ENCODE data around the gene FIGLA.
"Not testable (repeated sequence)": the region's sequence is repeated elsewhere in the genome, so short reads cannot be mapped to it uniquely, and the experiment has no call there.

The FIGLA gene

DNA sequence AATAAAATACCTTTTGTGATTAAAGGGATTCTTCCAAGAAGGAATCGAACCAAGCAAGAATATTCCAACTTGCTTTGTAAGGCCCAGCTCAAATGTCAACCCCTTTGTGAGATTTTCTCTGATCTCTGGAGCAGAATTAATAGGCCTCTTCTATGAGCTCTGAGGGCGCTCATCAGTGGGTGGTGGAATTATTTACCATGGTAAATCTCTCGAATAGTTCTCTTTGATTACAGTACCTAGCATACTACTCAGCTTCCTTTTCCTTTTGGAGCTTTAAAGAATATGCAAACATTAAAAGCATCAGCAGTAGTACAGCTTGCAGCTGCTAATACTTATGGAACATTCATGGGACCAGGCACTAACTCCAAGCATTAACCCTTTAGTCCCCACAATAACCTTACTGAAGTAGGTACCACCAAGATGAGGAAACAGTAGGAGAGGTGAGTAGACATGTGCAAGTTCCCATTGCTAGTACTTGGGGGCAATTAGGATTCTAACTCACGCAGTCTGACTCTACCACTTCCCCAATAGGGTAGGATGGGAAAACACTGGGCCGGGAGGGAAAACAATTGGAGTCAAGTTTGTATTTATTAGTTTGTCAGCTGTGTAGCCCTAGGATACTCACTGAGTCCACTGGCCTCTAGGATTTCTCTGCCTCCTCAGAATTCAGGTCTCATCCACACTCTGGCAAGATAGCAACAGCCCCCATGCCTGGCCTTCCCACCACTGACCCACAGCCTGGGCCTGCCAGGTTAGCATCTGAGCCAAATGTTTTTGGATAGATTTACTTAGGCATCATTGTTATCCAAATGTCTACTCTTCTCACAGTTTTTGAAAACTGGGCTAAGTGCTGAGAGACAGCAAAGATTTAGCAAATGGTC, 44.1 kb downstream of the FIGLA start:
- no peak for DNase-seq (ENCODE audit: low spot score)

- no peak for DNase-seq (ENCODE audit: low spot score)
Observed at GRCh38 chr2:70745276-70745825, 45.1 kb downstream of the FIGLA start.

- DNase-seq (ENCODE audit: low spot score) = no peak
Observed at GRCh38 chr2:70744397-70744796, 46.0 kb downstream of the FIGLA start.

DNA sequence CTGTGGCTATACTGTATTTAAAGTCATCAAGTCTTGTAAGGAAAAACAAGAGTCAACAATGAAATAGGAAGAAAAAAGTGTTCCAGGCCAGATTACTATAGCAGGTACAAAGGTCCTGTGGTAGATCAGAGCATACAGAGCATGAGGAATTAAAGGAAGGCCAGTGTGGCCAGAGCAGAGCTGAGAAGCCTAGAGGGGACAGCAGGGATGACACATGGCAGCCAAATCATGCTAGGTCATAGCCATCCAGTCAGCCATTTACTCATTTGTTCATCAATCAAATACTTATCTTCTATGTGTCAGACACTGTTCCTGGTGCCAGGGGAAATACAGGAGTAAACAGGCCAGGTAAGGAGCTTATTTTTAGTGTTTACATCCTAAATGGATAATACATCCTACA, 46.8 kb downstream of the FIGLA start:
- no peak for DNase-seq (ENCODE audit: low spot score)

GRCh38 chr2:70743068-70743467, 47.4 kb downstream of the FIGLA start:
- no peak for DNase-seq (ENCODE audit: low spot score)

- DNase-seq (ENCODE audit: low spot score) = not testable (repeated sequence)
Observed at GRCh38 chr2:70739492-70739891, 51.0 kb downstream of the FIGLA start.

DNA sequence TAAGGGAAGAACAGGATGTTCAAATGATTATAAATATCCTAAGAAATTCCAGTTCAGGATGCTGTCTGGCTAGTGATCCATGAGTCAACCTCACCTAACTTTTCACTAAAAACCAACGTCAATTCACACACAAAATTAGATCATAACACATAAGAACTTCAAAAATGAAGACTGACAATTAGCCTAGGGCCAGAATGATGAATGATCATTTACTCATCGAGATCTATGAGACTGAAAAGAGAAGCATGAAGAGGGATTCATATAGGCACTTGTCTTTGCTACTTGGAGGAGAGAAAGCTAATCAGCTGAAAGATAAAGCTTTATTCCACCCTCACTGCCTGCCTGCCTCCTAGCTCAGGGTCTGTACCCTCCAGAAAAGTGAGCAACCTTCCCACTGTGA, 52.3 kb downstream of the FIGLA start:
- no peak for DNase-seq (ENCODE audit: low spot score)

DNA sequence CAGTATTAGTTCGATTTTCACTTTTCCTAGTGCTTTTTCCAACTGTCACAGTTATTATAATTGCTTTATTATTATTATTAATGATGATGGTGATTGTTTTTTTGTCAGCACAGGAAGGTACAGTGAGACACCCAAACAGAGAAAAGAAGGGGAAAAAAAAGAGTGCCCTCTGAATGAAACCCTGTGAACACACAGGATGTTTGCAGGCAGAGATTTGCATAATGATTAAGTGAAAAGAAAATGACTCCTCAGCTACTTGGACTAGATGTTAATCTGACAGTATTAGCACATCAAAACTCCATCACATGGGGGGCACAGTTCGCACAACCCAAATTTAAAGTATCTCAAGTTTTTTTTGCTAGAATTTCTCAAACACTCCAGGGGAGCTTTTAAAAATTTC, 55.4 kb downstream of the FIGLA start:
- no peak for DNase-seq (ENCODE audit: low spot score)

- DNase-seq (ENCODE audit: low spot score) = no peak
Observed at GRCh38 chr2:70733646-70734180, 56.7 kb downstream of the FIGLA start.

GRCh38 chr2:70732766-70733645, 57.4 kb downstream of the FIGLA start:
- DNase-seq (ENCODE audit: low spot score) = no peak

DNA sequence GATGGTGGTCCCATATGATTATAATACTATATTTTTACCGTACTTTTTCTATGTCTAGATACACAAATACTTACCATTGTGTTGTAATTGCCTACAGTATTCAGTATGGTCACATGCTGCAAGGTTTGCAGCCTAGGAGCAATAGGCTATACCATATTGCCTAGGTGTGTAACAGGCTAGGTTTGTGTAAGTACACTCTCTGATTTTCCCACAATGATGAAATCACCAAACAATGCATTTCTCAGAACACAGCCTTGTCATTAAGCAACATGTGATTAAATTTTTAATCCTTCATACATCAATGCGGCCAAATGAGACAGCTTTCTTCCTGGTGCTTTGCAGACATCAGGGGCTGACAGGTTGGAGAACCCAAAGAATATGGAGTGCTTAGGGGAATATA, 59.7 kb downstream of the FIGLA start:
- DNase-seq (ENCODE audit: low spot score) = no peak

DNA sequence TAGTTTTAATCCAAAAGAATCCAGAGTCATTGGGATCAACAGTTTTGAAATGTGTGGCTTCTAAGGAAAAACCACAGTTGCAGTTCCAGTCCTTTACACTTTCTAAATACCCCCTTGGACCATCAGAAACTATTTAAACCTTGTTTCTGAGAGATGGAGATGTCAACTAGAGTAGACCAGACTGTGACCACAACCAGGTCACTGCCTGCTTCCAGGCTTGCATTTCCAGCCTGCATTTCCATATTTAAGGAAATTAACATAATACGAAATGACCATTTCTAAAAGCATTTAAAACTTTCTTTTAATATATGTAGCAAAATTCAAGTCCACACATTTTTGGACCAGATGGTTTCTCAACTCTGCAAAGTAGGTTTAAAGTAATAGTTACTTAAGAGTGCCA, 60.8 kb downstream of the FIGLA start:
- no peak for DNase-seq (ENCODE audit: low spot score)

- no peak for DNase-seq (ENCODE audit: low spot score)
Observed at GRCh38 chr2:70728128-70728527, 62.3 kb downstream of the FIGLA start.
